ENCODE results near the gene CFAP46. TPM values are rescaled to one million over a fixed set of nuclear protein-coding genes. Genes with fewer than 3 reads are reported as not detected.

CFAP46 gene
- total RNA-seq, 1 donor from 2014 or later, result 1.6 TPM

DNA sequence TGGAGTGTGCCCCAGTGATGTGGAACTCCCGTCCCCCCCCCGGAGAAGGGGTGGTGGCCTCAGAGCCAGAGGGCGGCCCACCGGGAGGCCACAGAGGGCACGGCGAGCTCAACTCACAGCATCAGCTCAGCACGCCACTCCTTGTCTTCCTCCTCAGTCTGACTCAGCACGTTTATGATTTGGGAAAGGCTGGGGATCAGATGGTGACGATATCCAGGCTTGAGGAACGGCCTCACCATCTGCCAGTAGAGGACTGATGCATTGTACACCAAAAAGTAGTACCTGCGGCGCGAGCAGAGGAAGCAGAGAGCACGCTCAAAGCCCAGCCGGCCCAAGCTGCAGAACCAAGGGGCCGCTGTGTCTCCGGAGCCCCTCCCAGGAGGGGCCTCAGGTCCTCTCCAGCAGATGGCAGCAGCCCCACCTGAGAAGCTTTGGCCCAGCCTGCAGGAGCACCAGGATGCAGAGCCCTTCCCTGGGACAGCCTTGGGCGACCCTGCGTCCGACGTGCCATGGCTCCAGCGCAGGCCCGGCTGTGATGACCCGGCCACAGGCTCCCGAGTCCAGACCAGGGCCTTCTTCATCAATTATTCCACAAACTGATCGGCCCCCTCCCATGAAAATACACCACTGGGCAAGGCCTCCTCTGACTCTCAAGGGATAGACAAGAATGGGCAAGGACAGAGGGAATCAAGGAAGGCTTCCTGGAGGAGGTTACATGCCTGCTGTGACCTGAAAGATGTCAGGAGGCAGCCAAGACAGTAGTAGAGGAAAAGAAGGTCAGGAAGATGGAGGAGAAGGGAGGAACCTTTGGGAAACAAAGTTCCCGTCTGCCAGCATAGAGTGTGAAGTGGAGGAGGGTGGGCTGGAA, 3.7 kb downstream of the CFAP46 start:
- H3K36me3 Mint-ChIP-seq, result no peaks in the 10 kb centered on the region
- H3K4me3 Mint-ChIP-seq, result no peak overlapping the region
- no peak overlapping the region for H3K4me3 ChIP-seq
- no peaks in the 10 kb centered on the region for H3K36me3 ChIP-seq
- DNase-seq (ENCODE audit: low spot score), result peak; percentile 76
- H3K27ac Mint-ChIP-seq, result no peak overlapping the region
- no peak overlapping the region for H3K9ac ChIP-seq
- TF ChIP-seq EZH2 (IDR thresholded peaks at IDR 0.05), result no peak
- no peak for TF ChIP-seq EZH2phosphoT487 (IDR thresholded peaks at IDR 0.05)
- TF ChIP-seq, protein P1, sequence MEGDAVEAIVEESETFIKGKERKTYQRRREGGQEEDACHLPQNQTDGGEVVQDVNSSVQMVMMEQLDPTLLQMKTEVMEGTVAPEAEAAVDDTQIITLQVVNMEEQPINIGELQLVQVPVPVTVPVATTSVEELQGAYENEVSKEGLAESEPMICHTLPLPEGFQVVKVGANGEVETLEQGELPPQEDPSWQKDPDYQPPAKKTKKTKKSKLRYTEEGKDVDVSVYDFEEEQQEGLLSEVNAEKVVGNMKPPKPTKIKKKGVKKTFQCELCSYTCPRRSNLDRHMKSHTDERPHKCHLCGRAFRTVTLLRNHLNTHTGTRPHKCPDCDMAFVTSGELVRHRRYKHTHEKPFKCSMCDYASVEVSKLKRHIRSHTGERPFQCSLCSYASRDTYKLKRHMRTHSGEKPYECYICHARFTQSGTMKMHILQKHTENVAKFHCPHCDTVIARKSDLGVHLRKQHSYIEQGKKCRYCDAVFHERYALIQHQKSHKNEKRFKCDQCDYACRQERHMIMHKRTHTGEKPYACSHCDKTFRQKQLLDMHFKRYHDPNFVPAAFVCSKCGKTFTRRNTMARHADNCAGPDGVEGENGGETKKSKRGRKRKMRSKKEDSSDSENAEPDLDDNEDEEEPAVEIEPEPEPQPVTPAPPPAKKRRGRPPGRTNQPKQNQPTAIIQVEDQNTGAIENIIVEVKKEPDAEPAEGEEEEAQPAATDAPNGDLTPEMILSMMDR (IDR thresholded peaks at IDR 0.05), result peak; percentile 59
- H3K27ac ChIP-seq, result no peak overlapping the region
- no peak overlapping the region for H3K4me2 ChIP-seq
- H3K4me1 ChIP-seq, result peaks cover 3% of the 10 kb centered on the region
- H3K4me1 Mint-ChIP-seq, result peaks cover 6% of the 10 kb centered on the region
- no peaks in the 10 kb centered on the region for H3K79me2 ChIP-seq (ENCODE audit: low read depth)
- H3K9me3 ChIP-seq (ENCODE audit: low read depth), result no peaks in the 10 kb centered on the region
- H4K20me1 ChIP-seq (ENCODE audit: low read depth), result no peaks in the 10 kb centered on the region
- H3F3A ChIP-seq (ENCODE audit: low read depth), result no peaks in the 10 kb centered on the region
- H3K9me3 Mint-ChIP-seq, result no peaks in the 10 kb centered on the region
- H2AFZ ChIP-seq (replicated peaks), result no peak overlapping the region
- peaks cover 23% of the 10 kb centered on the region for H3K27me3 ChIP-seq
- H3K27me3 Mint-ChIP-seq (ENCODE audit: insufficient read depth, low read depth), result peaks cover 5% of the 10 kb centered on the region

DNA sequence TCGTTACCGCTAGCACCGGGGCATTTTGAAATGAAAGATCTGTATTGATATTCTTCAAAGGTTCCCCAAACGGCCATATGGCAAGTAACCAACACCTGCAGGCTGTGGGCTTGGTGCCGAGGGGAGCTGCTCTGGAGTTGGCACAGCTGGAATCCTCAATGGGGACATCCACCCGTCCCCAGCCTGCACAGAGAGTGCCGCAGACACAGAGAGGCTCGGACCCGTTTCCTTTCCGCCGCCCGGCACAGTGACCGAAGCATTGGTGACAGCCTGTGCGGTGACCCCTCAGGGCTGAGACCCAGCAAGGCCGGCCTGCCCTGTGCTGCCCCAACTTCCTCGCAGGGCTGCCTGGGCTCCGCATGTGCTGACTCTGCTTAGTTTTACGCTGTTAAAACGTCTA, 4.5 kb downstream of the CFAP46 start:
- H3K27me3 Mint-ChIP-seq (ENCODE audit: insufficient read depth, low read depth), result peaks cover 4% of the 10 kb centered on the region
- Histone ChIP-seq H3K27ac (no peak overlapping the region), H3K4me3 (no peak overlapping the region), H2AFZ (replicated peaks) (no peak overlapping the region), H3K27me3 (peaks cover 16% of the 10 kb centered on the region), H4K20me1 (ENCODE audit: low read depth) (no peaks in the 10 kb centered on the region), H3K4me2 (no peak overlapping the region), H3F3A (ENCODE audit: low read depth) (no peaks in the 10 kb centered on the region), H3K4me1 (peaks cover under 1% of the 10 kb centered on the region), H3K9me3 (ENCODE audit: low read depth) (no peaks in the 10 kb centered on the region), H3K79me2 (ENCODE audit: low read depth) (no peaks in the 10 kb centered on the region), H3K9ac (no peak overlapping the region), H3K36me3 (no peaks in the 10 kb centered on the region)
- TF ChIP-seq EZH2phosphoT487 (IDR thresholded peaks at IDR 0.05) (no peak), EZH2 (IDR thresholded peaks at IDR 0.05) (no peak)
- TF ChIP-seq, protein P1 (IDR thresholded peaks at IDR 0.05), result no peak
- no peaks in the 10 kb centered on the region for H3K36me3 Mint-ChIP-seq
- H3K9me3 Mint-ChIP-seq, result no peaks in the 10 kb centered on the region
- H3K27ac Mint-ChIP-seq, result no peak overlapping the region
- H3K4me1 Mint-ChIP-seq, result peaks cover 5% of the 10 kb centered on the region
- H3K4me3 Mint-ChIP-seq, result no peak overlapping the region
- DNase-seq (ENCODE audit: low spot score), result no peak

DNA sequence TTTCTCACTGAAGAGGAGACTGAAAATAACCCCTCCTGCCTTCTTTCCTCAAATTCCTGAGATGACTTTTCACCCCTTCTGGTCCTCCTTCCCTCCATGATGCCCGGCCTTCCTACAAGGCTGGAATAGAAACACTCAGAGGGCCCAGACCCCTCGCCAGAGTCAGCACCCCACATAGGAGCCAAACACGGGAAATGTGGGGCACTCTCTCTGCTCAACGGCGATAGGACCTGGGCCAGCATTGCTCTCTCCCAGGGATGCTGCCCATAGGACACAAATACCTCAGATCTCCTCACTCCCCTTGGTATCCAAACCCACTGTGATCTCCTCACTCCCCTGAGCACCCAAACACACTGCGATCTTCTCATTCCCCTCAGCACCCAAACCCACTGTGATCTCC, 7.4 kb downstream of the CFAP46 start:
- H3K36me3 ChIP-seq, result no peaks in the 10 kb centered on the region
- H3K27me3 ChIP-seq, result no peaks in the 10 kb centered on the region
- Mint-ChIP-seq H3K27ac (no peak overlapping the region), H3K36me3 (no peaks in the 10 kb centered on the region), H3K4me1 (no peaks in the 10 kb centered on the region), H3K4me3 (no peak overlapping the region), H3K27me3 (ENCODE audit: insufficient read depth, low read depth) (no peaks in the 10 kb centered on the region), H3K9me3 (no peaks in the 10 kb centered on the region)
- TF ChIP-seq, protein P1 (IDR thresholded peaks at IDR 0.05), result no peak
- TF ChIP-seq EZH2phosphoT487 (IDR thresholded peaks at IDR 0.05), result no peak
- no peak for TF ChIP-seq EZH2 (IDR thresholded peaks at IDR 0.05)
- H3K27ac ChIP-seq, result no peak overlapping the region
- no peaks in the 10 kb centered on the region for H4K20me1 ChIP-seq (ENCODE audit: low read depth)
- no peak for DNase-seq (ENCODE audit: low spot score)
- no peak overlapping the region for H3K4me3 ChIP-seq
- H2AFZ ChIP-seq (replicated peaks), result no peak overlapping the region
- no peaks in the 10 kb centered on the region for H3K9me3 ChIP-seq (ENCODE audit: low read depth)
- no peaks in the 10 kb centered on the region for H3F3A ChIP-seq (ENCODE audit: low read depth)
- no peak overlapping the region for H3K9ac ChIP-seq
- H3K79me2 ChIP-seq (ENCODE audit: low read depth), result no peaks in the 10 kb centered on the region
- no peak overlapping the region for H3K4me2 ChIP-seq
- peaks cover 5% of the 10 kb centered on the region for H3K4me1 ChIP-seq
